Left hindlimb (tissue), 1 donor: Measurements from ENCODE around the gene TSPAN5.
"Not testable (repeated sequence)": the region's sequence is repeated elsewhere in the genome, so short reads cannot be mapped to it uniquely, and the experiment has no call there.

Experiments used
- DNase-seq: peaks from one replicate; pipeline ENCODE4 v3.0.0-alpha.2; 2018

Gene TSPAN5

DNA sequence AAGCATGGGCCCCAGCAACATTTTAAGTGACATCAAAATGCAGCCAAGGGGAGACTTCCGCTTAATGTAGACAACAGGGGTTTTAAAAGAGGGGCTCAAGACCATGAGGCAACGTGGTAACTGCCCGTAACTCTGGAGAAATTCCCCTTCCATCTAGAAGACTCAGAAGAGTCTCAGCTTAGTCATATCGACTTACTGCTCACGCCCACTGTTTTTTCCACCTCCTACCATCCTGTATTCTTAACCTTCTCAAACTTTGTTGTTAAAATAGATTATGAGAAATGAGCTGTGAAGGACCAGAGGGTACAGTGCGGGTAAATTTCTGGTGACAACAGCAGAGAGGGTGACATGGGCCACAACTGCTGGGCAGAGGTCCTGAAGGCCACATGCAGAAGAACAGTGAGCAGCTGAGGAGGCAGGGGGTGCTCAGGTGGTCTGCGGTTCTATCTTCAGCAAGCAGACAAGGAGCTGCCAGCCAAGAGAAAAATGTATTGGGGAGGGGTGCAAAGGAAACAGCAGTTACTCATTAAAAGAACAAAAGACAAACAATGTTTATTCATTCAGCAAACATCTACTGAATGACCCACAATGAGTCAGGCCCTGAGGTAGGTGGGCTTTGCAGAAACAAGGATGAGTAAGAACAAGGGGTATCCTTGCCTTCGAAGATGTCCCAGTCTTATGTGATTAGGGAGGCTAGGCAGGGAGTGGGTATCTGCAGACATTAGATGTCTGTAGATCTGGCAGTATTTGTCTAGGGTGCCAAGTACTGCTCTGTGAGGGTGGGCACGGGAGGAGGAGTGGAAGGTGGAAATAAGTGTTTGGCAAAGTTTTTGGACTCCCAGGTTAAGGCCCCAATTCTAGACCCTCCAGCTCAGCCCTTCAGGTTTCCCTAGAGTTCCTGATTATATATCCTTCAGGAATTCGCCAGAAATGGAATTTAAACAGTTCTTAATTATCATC, 175.3 kb downstream of the TSPAN5 start:
- no peak for DNase-seq

DNA sequence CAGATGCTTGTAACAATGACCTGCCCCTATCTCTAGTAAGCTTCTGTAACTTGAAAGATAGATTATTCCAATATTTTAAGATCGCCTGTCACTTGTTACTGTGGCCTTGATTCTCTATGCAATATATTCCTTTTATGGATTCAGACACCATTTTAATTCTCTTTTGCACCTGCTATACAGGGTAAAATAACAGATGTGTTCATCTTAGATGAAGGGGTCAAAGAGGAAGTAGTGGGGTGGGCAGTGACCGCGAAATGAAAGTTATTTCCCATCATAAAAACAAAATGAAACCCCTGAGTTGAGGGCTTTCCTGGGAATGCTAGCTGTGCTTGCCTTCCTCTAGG, 175.9 kb downstream of the TSPAN5 start:
- no peak for DNase-seq

DNA sequence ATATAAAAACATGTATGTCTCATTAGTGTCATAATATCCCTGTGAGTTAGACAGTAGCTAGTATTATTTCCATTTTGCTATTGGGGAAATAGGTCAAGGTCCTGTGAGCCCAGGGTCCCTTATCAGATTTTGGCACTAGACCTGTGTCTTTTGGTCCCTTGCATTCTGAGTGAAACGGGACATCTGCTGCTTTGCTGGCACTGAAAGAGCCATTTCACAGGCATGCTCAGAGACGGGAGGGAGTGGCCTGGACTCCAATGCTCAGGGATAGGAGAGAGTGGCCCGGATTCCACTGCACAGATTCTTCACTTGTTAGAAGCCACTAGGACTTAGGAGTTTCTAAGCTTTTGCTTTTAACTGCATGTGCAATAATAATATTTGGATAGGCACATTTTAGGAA, 177.2 kb downstream of the TSPAN5 start:
- DNase-seq, result no peak

DNA sequence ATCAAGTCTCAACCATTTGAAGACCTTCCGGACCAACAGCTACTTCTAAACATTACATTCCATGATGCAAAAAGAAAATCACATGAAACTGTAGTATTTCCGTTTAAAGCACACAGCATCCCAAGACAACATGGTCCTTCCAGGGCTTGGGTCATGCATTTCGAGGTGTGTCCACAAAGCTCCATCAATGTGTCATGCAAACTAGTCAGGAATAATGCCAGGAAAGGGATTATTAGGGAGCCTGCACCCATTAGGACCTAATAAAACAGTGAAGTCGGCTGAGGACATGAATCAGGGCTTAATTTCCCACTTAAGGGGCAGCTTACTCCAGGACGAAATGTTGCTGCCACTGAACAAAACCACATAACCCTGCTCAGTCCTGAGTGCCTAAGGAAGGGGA, 177.9 kb downstream of the TSPAN5 start:
- no peak for DNase-seq

DNA sequence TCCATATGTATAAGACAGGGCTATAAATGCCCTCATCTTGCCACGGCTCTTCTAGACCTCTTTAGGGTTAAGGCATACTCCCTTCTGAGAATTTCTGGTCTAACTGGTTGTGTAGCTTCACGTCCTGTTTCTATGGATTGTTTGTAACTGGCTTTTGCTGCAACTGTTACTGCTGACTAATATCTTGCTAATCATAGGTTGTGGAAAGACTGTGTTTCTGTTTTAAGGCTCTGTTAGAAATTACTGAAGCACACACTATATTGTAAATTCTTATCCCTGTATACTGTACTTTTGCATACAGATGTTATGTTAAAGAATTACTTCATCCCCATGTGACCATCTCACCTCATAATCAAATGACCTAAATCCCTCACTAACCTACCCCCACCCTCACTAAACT, 178.8 kb downstream of the TSPAN5 start:
- not testable (repeated sequence) for DNase-seq

DNA sequence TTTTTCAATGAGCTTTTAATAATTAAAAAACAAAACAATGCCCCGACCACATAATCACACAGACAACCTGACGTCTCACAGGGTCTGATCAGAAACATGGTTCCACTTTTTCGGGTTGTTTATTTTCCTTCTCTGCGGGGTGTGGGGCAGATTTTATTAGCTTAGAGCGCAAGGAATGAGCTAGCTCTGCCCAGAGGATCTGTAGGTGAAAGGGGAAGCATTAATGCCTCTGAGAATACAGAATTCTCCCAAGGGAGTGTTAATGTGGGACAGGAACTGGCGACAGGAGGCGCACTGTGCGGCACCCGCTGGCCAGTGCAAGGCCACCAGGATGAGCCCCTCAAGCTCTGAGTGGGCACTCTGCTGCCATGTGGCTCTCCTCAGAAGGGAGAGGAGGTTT, 181.5 kb downstream of the TSPAN5 start:
- no peak for DNase-seq

DNA sequence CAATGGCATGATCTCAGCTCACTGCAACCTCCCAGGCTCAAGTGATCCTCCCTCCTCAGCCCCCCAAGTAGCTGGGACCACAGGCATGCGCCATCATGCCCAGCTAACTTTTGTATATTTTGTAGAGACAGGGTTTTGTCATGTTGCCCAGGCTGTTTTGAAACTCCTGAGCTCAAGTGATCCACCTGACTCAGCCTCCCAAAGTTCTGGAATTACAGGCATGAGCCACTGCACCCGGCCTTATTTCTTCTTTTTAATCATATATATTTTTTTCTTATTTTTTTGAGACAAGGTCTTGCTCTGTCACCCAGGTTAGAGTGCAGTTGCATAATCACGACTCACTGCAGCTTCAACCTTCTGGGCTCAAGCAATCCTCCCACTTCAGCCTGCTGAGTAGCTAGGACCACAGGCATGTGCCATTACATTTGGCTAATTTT, 184.0 kb downstream of the TSPAN5 start:
- DNase-seq, result no peak

DNA sequence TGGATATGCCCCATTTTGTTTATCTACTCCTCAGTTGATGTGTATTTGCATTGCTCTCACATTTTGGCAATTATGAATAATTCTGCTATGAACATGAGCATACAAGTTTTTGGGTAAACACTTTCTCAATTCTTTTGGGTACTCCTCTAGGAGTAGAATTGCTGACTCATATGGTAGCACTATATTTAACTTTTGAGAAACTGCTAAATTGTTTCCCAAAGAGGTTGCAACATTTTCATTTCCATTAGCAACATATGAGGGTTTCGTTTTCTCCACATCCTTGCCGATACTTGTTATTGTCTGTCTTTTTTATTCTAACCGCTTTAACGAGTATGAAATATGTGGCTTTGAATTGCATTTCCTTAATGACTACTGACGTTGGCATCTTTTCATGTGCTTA, 185.4 kb downstream of the TSPAN5 start:
- DNase-seq, result no peak

DNA sequence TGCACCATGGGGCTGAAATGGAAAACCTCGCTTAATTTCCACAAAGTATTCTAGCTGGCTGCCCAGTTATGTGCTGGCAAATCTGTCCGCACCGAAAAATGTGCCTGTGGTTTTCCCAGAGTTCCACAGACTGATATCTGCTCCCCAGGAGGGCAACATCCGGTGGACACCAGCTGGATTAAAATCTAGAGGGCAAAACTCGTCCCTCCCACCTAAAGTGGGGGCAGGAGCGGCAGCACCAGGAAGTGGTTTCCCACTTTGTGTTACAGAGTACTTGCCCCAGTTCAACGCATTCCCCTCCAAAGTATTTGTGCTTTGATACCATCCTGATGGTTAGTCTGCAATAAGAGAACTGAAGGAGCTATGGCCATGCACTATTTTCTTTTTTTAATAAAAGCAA, 187.6 kb downstream of the TSPAN5 start:
- DNase-seq, result no peak

DNA sequence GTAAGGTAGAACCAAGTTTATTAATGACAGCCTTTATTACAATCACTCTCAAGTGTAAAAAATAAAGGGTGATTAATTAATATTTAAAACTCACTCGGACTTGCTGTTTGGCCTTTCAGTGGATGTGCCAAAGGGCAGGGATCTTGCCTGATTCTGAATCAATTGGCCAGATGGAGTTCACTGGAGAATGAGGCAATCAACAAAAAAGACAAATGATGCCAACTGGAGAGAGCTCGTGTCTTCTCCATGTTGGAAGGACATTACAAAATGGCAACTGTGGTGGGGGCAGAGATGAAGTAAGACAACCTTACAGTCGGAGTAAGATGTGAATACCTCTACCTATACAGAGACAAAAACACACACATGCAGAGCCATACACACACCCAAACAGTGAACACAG, 188.0 kb downstream of the TSPAN5 start:
- no peak for DNase-seq

DNA sequence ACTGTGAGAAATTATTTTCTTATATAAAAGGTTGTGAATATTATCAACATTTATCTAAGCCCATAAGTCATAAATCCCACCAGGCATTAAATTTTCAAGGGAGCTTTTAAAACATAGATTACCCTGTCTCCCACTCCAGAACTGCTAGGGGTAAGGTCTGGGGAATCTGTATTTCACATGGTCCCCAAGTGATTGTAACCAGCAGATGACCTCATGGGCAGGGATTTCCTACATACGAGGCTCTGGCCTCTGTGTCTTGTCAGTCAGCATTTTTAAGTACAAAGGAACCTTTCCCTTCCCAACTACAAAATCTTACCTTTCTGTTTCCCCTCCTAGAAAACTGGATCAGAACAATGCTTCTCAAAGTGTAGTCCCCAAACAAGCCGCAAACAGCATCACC, 188.6 kb downstream of the TSPAN5 start:
- DNase-seq, result no peak

DNA sequence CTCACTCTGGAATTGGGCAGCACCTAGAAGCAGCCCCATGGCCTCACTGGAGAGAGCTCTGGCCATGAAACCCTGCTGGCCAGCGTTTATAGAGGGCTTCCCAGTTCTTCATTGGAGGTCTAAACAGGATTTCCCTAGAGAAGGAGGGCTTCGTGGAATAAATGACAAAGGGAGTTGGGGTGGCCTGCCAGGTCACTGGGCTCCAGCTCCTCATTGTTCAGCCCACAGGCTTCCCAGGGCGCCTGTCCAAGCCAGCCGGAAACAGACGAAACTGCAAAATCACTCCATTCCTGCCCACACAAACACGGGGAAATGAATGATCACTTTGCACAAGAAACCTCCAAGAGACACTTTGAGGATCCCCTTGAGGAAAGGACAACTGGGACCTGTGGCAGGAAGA, 189.7 kb downstream of the TSPAN5 start:
- DNase-seq, result peak; percentile 65

DNA sequence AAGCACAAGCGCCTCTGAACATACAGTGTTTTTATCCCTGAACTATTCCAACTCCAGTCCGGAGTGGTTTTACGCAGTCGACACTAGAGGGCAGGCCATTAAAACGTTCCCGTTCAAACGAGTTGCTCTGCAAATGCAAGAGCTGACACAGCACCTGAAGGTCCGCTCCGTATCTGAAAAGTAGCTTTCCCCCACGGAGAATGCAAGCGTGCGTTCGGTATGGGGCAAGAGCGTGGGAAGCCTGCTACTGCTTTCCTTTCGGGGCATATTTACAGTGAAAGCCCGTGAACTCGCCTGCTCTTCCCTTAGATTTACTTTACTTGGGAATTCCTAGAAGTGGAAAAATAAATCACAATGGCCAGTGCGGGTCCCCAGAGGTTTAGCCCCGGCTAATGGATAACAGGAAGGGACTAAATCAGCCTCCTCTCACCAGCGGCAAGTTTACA, 190.8 kb downstream of the TSPAN5 start:
- DNase-seq, result peak; percentile 81

DNA sequence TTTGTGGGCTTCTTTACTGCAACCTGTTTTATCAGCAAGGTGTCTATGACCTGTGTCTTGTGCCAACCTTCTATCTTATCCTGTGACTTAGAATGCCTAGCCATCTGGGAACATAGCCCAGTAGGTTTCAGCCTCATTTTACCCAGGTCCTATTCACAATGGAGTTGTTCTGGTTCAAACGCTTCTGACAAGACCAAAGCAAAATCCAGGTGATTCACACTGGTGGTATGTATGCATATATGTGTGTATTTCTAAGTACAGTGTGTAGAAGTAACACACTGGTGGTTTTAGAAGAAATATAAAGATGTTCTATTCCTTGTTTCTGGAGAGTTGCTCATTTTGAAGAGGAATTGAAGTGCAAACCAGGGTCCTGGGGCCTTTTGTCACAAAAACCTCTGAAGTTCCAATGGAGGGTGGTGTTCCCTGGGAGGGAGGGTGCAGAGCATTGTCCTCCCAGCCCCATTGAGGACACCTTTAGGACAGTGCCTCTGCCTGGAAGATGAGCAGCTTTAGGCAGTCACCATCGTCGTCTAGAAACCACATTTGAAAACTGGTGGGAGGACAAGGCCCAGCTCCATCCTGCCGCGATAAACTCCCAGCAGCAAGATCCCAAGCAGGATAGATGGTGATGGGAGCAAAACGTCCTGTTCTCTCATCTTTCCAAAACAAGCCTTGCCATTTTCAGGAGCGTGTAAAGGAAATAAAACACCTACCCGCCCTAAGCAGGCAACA, 191.4 kb downstream of the TSPAN5 start:
- no peak for DNase-seq

DNA sequence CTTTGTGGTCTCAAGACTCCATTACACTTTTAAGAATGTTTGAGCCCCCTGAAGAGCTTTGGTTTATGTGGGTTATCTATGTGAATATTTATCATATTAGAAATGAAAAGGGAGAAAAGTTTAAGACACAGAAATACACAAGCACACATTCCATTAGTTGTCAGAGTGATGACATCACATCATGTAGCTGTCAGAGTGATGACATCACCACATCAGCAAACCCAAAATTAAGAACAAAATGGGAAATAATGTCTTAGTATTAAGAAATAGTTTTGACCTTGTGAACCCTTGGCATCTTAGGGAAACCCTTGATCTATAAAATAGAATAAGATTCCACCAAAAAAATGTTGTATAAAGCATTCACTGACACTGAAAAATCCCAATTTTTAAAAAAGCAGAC, 195.9 kb downstream of the TSPAN5 start:
- DNase-seq, result no peak

DNA sequence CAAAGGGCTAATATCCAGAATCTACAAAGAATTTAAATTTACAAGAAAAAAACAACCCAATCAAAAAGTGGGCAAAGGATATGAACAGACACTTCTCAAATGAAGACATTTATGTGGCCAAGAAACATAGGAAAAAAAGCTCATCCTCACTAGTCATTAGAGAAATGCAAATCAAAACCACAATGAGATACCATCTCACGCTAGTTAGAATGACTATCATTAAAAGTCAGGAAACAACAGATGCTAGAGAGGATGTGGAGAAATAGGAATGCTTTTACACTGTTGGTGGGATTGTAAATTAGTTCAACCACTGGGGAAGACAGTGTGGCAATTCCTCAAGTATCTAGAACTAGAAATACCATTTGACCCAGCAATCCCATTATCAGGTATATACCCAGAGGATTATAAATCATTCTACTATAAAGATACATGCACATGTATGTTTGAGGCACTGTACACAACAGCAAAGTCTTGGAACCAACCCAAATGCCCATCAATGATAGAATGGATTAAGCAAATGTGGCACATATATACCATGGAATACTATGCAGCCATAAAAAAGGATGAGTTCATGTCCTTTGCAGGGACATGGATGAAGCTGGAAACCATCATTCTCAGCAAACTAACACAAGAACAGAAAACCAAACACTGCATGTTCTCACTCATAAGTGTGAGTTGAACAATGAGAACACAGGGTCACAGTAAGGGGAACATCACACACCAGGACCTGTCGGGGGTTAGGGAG, 197.1 kb downstream of the TSPAN5 start:
- not testable (repeated sequence) for DNase-seq

DNA sequence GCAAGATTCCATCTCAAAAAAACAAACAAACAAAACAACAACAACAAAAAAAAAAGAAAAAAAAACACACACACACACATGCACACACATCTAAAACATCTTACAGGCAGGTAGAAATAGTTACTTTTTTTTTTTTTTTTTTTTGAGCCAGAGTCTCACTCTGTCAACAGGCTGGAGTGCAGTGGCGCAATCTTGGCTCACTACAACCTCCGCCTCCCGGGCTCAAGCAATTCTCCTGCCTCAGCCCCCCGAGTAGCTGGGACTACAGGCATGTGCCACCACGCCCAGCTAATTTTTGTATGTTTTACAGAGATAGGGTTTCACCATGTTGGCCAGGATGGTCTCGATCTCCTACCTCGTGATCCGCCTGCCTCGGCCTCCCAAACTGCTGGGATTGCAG, 201.0 kb downstream of the TSPAN5 start:
- not testable (repeated sequence) for DNase-seq

DNA sequence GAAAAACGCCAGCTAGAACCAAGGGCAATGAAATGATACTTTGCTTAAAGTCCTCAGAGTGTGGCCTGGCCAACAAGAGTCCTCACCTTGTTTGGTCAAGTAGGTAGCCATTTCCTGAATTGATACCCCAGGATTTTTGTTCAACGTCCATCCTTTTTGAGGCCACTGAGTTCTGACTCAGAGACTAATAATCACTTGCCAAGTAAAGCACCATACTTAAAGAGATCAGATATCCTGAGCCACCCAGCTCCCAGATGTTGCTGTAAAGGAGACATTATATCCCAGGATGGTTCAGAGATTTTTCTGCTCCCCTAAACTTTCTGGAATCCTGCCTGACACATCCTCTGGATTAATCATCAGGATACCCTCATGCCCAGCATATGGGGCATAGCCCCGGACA, 206.3 kb downstream of the TSPAN5 start:
- no peak for DNase-seq

DNA sequence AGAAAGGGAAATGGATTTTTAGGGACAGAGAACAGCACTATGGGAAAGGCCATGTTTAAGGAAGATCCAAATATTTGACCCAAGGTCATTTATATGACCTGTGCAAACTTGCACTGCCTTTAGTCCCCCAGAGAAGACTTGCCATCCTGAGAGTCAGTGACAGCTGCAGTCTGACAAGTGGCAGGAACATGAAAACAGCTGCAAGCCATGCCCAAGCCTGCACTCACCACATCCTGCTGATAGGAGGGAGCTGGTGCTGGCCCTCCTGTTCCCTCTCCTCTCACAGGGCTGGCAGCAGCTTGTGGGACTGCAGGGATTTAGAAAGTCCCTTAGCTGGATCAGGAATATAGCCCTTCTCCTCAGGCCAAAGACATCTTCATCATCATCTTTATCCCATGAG, 209.5 kb downstream of the TSPAN5 start:
- DNase-seq, result peak; percentile 43

DNA sequence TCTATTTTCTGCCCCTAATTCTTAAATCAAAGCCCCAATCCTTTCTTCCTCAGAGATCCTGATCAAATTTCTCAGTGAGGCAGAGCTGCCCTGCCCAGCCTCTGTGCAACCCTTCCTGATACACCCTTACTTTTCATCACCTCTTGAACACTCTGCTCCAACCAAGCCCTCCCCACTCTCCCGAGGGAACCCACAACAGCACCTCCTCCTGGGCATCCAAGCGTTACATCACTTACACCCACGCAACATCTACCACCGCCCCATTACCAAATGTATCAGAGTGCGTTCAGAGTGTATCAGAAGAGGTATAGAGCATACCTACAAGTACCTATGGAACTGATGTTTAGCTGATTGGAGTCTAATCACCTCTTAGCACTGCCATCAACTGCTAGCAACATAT, 210.8 kb downstream of the TSPAN5 start:
- no peak for DNase-seq

DNA sequence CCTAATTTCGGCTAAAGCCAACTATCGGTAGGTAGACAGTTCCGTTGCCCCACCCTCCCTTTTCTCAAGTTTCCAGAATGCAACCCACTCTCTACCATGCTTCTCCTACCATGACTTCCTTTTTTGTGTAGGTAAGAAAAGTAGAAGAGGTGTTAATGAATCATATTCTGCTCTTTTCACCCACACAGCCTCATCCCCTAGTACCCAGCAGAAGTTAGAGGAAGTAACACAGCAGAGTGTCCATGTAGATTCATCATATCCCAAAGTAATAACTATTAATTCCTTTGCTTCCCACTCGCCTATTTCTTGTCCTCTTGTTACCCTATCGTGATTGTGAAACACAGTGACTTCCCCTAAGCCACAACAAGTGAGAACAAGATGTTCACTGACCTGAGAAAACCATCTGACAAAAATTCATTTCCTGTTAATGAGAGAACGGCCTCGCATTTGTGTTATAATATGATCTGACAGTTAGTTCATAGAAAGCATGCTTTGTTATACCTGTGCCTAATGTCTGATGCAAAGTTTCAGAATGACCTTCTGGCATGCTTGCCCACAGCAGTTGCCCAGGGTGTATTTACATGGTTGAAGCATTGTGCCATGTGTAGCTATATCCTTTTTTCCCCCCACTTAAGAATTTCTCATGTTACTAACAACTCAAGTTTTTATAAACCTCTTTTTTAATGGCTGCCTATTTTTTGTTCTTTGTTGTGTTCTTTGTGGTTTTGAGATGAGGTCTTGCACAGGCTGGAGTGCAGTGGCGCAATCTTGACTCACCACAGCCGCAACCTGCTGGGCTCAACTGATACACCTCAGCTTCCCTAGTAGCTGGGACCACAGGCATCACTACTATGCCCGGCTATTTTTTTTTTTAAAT, 211.7 kb downstream of the TSPAN5 start:
- no peak for DNase-seq

DNA sequence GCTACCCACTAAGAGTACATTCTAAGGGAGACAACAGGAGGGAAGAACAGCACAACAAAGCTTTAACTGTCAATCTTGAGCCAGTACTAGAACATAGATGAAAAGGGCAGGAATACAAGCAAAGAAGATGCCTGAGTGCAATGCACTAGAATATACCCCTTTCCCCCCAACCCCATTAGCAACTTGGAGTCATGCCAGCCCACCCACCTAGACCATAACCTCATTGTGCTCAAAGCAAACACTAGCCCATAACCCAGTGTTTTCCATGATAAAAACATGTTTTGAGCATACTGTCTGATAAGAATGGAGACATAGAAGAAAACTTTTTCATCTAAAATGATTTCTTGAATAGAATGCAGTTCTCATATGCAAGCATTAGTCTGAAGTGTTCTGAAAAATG, 214.0 kb downstream of the TSPAN5 start:
- DNase-seq, result no peak
